ENCODE results near the gene XPC.

DNA sequence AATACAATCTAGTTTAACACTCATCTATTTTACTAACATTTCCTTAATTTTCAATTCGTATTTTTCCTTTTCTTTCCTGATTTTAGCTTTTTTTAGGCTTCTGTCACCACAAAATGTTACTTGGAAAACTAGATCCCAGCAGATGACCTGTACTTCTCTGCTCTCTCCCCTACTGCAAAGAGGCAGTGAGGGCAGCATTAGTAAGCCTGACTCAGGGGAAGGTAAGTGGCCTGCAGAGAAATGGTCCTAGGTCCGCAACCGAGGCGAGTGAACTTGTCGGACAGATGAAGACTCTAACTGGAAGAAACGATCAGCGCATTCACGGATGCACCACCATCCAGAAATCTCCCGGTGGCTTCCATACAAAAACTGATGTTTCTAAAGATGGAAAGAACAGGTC lies 33.2 kb downstream of the XPC start:
- TF ChIP-seq, protein P1, sequence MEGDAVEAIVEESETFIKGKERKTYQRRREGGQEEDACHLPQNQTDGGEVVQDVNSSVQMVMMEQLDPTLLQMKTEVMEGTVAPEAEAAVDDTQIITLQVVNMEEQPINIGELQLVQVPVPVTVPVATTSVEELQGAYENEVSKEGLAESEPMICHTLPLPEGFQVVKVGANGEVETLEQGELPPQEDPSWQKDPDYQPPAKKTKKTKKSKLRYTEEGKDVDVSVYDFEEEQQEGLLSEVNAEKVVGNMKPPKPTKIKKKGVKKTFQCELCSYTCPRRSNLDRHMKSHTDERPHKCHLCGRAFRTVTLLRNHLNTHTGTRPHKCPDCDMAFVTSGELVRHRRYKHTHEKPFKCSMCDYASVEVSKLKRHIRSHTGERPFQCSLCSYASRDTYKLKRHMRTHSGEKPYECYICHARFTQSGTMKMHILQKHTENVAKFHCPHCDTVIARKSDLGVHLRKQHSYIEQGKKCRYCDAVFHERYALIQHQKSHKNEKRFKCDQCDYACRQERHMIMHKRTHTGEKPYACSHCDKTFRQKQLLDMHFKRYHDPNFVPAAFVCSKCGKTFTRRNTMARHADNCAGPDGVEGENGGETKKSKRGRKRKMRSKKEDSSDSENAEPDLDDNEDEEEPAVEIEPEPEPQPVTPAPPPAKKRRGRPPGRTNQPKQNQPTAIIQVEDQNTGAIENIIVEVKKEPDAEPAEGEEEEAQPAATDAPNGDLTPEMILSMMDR (IDR thresholded peaks at IDR 0.05; ENCODE audit: low read depth, low read length, missing input control) = no peak
- TF ChIP-seq, protein P2, sequence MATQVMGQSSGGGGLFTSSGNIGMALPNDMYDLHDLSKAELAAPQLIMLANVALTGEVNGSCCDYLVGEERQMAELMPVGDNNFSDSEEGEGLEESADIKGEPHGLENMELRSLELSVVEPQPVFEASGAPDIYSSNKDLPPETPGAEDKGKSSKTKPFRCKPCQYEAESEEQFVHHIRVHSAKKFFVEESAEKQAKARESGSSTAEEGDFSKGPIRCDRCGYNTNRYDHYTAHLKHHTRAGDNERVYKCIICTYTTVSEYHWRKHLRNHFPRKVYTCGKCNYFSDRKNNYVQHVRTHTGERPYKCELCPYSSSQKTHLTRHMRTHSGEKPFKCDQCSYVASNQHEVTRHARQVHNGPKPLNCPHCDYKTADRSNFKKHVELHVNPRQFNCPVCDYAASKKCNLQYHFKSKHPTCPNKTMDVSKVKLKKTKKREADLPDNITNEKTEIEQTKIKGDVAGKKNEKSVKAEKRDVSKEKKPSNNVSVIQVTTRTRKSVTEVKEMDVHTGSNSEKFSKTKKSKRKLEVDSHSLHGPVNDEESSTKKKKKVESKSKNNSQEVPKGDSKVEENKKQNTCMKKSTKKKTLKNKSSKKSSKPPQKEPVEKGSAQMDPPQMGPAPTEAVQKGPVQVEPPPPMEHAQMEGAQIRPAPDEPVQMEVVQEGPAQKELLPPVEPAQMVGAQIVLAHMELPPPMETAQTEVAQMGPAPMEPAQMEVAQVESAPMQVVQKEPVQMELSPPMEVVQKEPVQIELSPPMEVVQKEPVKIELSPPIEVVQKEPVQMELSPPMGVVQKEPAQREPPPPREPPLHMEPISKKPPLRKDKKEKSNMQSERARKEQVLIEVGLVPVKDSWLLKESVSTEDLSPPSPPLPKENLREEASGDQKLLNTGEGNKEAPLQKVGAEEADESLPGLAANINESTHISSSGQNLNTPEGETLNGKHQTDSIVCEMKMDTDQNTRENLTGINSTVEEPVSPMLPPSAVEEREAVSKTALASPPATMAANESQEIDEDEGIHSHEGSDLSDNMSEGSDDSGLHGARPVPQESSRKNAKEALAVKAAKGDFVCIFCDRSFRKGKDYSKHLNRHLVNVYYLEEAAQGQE (IDR thresholded peaks at IDR 0.05) = no peak
- no peak for TF ChIP-seq JUND (IDR thresholded peaks at IDR 0.05)
- no peak for TF ChIP-seq TAF1 (conservative IDR thresholded peaks at IDR 0.05)
- TF ChIP-seq GABPA (IDR thresholded peaks at IDR 0.05 in 1 of 2, conservative IDR thresholded peaks at IDR 0.05 in 1 of 2) = no peak
- TF ChIP-seq RAD21 (IDR thresholded peaks at IDR 0.05) = no peak
- no peak for TF ChIP-seq FOXA1 (IDR thresholded peaks at IDR 0.05)
- no peak for TF ChIP-seq YY1 (IDR thresholded peaks at IDR 0.05)
- TF ChIP-seq, protein P3, sequence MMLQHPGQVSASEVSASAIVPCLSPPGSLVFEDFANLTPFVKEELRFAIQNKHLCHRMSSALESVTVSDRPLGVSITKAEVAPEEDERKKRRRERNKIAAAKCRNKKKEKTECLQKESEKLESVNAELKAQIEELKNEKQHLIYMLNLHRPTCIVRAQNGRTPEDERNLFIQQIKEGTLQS (IDR thresholded peaks at IDR 0.05) = no peak
- TF ChIP-seq, protein P4, sequence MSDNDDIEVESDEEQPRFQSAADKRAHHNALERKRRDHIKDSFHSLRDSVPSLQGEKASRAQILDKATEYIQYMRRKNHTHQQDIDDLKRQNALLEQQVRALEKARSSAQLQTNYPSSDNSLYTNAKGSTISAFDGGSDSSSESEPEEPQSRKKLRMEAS (IDR thresholded peaks at IDR 0.05) = no peak
